Left kidney (tissue), 1 donor: ENCODE data around the gene TMEM35A. TPM values are rescaled to one million over a fixed set of nuclear protein-coding genes. Genes with fewer than 3 reads are reported as not detected.

Source experiments
- polyA plus RNA-seq: library from polyadenylated mRNA; unstranded; fragments of 120-200 nt; gene quantifications from one replicate; pipeline ENCODE4 v1.2.1, GENCODE V29; 2013; ENCODE audit not compliant: insufficient read length

Gene TMEM35A
- polyA plus RNA-seq, 1 donor = 7.9 TPM

Other genes starting within 250 kb of the TMEM35A start
- gene NOX1, start 204.5 kb upstream of the TMEM35A start, polyA plus RNA-seq = 0.93 TPM
- gene XKRX, start 150.0 kb upstream of the TMEM35A start, polyA plus RNA-seq = 0.25 TPM
- gene ARL13A, start 109.2 kb upstream of the TMEM35A start, polyA plus RNA-seq = 0.58 TPM
- gene TRMT2B, start 26.8 kb upstream of the TMEM35A start, polyA plus RNA-seq = 14.6 TPM
- 13.9 TPM for gene CENPI, start 19.3 kb downstream of the TMEM35A start, polyA plus RNA-seq
- 2.3 TPM for gene DRP2, start 140.9 kb downstream of the TMEM35A start, polyA plus RNA-seq
- 0.67 TPM for gene TAF7L, start 212.5 kb downstream of the TMEM35A start, polyA plus RNA-seq